Fibroblast of the aortic adventitia (primary cell): ENCODE measurements around the gene EHD3. TPM values are rescaled to one million over a fixed set of nuclear protein-coding genes. Genes with fewer than 3 reads are reported as not detected.
A peak's percentile ranks its signal among the peaks of the same experiment; 100 is the strongest.

ENCODE experiments used
- DNase-seq: peaks from one replicate; pipeline ENCODE4 v3.0.0-alpha.2; 2010; ENCODE audit warnings: low read depth
- H3K4me3 ChIP-seq: 2 replicates; pipeline ENCODE4 v1.5.1; 2011; ENCODE audit warnings: low read depth, mild to moderate bottlenecking, control low read depth, low read length, moderate library complexity
- total RNA-seq: library from RNA; depleted of rRNA; stranded (reverse); fragments of >200 nt; gene quantifications from 2 replicates; pipeline ENCODE4 v1.2.3, GENCODE V29; 2012; ENCODE audit warnings: low replicate concordance
- TF ChIP-seq, protein P1 (sequence below): IDR thresholded peaks from 2 replicates; pipeline ENCODE4 v1.5.1; 2011; ENCODE audit warnings: mild to moderate bottlenecking, low read length, control low read depth, inconsistent platforms; ENCODE audit not compliant: insufficient read depth

Gene EHD3
- total RNA-seq, 1 donor, result 41.2 TPM

DNA sequence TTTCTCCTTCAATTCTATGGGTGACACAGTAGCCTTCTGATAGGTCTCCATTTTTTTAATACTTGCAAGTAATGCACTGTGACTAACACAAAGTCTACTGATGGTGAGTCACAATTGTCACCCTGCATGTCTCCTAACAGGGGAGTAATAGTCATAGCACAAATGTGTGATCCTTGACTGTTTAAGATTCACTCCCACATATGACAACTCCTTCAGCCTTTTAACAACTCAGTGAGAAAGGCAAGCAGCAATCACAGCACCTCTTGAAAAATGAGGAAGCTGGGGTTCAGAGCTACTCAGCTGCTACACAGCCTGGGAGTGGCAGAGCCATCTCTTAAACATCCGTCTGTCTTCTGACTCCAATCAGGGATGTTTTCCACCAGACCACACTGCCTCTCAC lies 63.8 kb downstream of the EHD3 start:
- no peak overlapping the region for H3K4me3 ChIP-seq
- TF ChIP-seq, protein P1, sequence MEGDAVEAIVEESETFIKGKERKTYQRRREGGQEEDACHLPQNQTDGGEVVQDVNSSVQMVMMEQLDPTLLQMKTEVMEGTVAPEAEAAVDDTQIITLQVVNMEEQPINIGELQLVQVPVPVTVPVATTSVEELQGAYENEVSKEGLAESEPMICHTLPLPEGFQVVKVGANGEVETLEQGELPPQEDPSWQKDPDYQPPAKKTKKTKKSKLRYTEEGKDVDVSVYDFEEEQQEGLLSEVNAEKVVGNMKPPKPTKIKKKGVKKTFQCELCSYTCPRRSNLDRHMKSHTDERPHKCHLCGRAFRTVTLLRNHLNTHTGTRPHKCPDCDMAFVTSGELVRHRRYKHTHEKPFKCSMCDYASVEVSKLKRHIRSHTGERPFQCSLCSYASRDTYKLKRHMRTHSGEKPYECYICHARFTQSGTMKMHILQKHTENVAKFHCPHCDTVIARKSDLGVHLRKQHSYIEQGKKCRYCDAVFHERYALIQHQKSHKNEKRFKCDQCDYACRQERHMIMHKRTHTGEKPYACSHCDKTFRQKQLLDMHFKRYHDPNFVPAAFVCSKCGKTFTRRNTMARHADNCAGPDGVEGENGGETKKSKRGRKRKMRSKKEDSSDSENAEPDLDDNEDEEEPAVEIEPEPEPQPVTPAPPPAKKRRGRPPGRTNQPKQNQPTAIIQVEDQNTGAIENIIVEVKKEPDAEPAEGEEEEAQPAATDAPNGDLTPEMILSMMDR, result no peak
- DNase-seq, result no peak

DNA sequence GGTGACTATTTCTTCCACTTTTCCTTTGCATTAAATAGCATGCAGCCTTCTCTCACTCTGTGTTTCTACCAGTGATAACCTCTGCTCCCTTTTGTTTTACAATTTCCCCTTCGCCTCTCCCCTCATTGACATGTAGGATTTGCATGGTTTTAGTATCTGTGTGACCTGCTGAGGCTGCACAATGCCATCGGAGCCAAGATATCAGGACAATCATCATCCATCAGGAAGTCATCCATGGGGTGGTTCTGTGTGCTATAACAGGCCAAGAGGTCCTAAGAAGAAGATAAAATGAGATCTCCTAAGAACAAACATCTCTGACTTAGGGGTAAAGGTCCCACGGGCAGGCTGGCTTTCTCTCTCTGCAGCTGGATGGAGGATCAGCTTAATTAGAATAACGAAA lies 65.6 kb downstream of the EHD3 start:
- TF ChIP-seq, protein P1, result no peak
- no peak for DNase-seq
- H3K4me3 ChIP-seq, result no peak overlapping the region

DNA sequence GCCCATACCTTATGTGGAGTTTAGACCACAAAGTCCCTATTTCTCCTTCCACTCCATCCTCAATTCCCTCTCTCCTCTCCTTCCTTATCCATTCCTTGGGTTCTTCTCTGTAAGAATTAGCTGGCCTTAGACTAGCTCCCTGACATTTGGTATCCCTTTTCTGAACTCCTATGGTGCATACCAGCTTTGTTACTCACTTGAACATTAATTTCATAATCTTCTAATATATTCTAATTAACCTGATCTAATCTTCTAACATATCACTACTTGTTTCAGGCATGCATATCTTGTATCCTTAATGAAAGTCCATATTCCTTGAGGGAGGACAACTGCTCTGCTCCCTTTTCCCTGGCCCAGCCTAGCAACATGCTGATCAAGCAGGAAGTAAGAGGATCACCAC lies 66.4 kb downstream of the EHD3 start:
- no peak overlapping the region for H3K4me3 ChIP-seq
- TF ChIP-seq, protein P1, result no peak
- DNase-seq, result no peak

- no peak overlapping the region for H3K4me3 ChIP-seq
- DNase-seq, result no peak
- TF ChIP-seq, protein P1, result no peak
Observed at GRCh38 chr2:31302940-31303563, 69.1 kb downstream of the EHD3 start.

- TF ChIP-seq, protein P1, result no peak
- DNase-seq, result no peak
- no peak overlapping the region for H3K4me3 ChIP-seq
Observed at GRCh38 chr2:31304816-31305215, 70.9 kb downstream of the EHD3 start.

DNA sequence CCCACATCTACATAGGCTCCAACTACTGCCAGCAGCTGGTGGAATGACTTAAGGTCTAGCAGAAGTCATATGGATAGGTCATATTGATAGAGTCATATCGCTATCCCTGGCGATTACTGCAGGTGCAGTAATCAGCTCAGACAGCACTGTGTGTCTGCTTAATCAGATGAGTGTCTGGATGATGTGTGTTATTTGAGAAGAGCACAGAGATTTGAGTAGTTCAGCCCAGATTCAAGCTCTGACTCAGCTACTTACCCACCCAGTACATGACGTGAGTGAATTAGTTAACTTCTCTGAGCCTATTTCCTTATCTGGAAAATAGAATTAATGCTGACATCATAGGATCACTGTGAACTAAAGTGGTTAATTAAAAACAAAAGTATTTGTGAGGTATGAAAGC lies 78.9 kb downstream of the EHD3 start:
- peak; percentile 35 for DNase-seq
- H3K4me3 ChIP-seq, result no peak overlapping the region
- TF ChIP-seq, protein P1, result no peak

DNA sequence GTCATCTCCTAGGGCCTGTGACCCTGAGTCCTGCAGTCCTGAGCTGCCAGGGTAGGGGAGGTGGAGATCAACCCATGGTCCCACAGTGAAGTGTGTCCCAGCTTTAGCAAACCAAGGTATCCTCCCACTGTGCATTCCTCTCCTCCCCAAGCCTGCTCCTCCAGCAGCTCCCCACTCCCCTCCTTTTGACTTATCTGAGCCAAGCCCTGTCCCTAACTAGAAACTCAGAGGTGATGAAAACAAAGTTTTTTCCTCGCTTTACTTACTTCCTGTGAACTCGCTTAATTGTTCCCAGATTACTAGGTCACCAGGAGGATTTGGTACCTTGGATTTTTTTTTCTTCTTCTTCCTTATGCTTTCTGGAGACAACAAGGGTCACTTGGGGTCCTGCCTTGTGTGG lies 80.8 kb downstream of the EHD3 start:
- TF ChIP-seq, protein P1, result no peak
- no peak overlapping the region for H3K4me3 ChIP-seq
- DNase-seq, result no peak
